ENCODE results near the gene TSPEAR.

DNA sequence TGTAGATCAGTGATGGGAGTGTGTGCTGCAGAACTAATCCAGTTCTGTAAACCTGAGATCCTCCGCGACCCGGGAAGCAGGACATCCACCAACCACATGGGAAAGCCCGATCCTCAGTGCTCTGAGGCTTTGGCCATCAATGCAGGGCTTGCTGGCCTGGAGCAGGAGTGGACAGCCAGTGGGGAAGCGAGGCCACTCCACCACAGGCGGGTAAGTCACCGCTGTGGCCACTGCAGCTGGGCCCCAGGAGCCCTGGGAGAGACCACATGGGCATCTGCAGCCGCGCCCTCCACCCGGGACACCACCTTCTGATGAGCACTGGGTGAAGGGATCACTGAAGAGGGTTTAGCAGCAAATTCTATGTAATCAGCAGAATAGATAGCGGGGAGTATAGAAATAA lies 30.2 kb downstream of the TSPEAR start:
- TF ChIP-seq, protein P1, sequence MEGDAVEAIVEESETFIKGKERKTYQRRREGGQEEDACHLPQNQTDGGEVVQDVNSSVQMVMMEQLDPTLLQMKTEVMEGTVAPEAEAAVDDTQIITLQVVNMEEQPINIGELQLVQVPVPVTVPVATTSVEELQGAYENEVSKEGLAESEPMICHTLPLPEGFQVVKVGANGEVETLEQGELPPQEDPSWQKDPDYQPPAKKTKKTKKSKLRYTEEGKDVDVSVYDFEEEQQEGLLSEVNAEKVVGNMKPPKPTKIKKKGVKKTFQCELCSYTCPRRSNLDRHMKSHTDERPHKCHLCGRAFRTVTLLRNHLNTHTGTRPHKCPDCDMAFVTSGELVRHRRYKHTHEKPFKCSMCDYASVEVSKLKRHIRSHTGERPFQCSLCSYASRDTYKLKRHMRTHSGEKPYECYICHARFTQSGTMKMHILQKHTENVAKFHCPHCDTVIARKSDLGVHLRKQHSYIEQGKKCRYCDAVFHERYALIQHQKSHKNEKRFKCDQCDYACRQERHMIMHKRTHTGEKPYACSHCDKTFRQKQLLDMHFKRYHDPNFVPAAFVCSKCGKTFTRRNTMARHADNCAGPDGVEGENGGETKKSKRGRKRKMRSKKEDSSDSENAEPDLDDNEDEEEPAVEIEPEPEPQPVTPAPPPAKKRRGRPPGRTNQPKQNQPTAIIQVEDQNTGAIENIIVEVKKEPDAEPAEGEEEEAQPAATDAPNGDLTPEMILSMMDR (IDR thresholded peaks at IDR 0.05), result no peak
- TF ChIP-seq POLR2AphosphoS5 (IDR thresholded peaks at IDR 0.05) (no peak), POLR2A (IDR thresholded peaks at IDR 0.05) (no peak), EP300 (IDR thresholded peaks at IDR 0.05) (no peak)
